SK-N-SH (cell line): ENCODE measurements around the gene KIRREL1. TPM values are rescaled to one million over a fixed set of nuclear protein-coding genes. Genes with fewer than 3 reads are reported as not detected.

Source experiments
- CTCF ChIA-PET: fragments of 300-600, 350-600 bp; formaldehyde crosslinking; extraction: SDS; loops from one replicate; lab custom pipeline; 2021; lab: Yijun Ruan, JAX
- POLR2A ChIA-PET: fragments of 350-600 bp; sonication (Branson Sonifier 250); formaldehyde crosslinking; extraction: SDS; loops from one replicate; lab custom pipeline; 2020; ENCODE audit warnings: antibody characterized with exemption, inconsistent platforms; lab: Yijun Ruan, JAX
- DNase-seq: peaks from one replicate; pipeline ENCODE4 v3.0.0; 2012
- H2AFZ ChIP-seq: fragments of 200-600 bp; sonication (generic); 2 replicates; pipeline ENCODE4 v1.8.1; 2016; ENCODE audit warnings: antibody characterized with exemption, mild to moderate bottlenecking, low read depth
- H3F3A ChIP-seq: fragments of 200-600 bp; sonication (generic); replicated peaks from 2 replicates; pipeline ENCODE3; 2016; ENCODE audit warnings: antibody characterized with exemption, mild to moderate bottlenecking; ENCODE audit not compliant: insufficient read depth
- H3K27ac ChIP-seq, 2 experiments: fragments of 200-500 bp in 1 of 2; fragments of 200-600 bp in 1 of 2; sonication (Bioruptor generic) in 1 of 2; sonication (generic), shearing (Covaris generic) in 1 of 2; 2 replicates each; pipeline versions ENCODE4 v1.5.1 to v1.6.1; 2014 to 2016; ENCODE audit warnings: low read depth in 2 of 2, inconsistent platforms in 1 of 2, low read length in 1 of 2, mild to moderate bottlenecking in 1 of 2, mixed read lengths in 1 of 2
- H3K27me3 ChIP-seq: fragments of 200-600 bp; sonication (generic), shearing (Covaris generic); 2 replicates; pipeline ENCODE4 v1.6.1; 2016; ENCODE audit warnings: mixed run types; ENCODE audit not compliant: insufficient read depth
- H3K36me3 ChIP-seq, 2 experiments: fragments of 200-500 bp in 1 of 2; fragments of 200-600 bp in 1 of 2; sonication (Bioruptor generic) in 1 of 2; sonication (generic) in 1 of 2; replicated peaks in 1 of 2; 2 replicates each; pipeline versions ENCODE3 to v1.5.1; 2014 to 2016; ENCODE audit warnings: low read length in 1 of 2, mild to moderate bottlenecking in 1 of 2; ENCODE audit not compliant: insufficient read depth in 2 of 2, control insufficient read depth in 1 of 2
- H3K4me1 ChIP-seq, 2 experiments: fragments of 200-500 bp in 1 of 2; fragments of 200-600 bp in 1 of 2; sonication (Bioruptor generic) in 1 of 2; sonication (generic), shearing (Covaris generic) in 1 of 2; 2 replicates each; pipeline versions ENCODE4 v1.5.1 to v1.6.1; 2014 to 2016; ENCODE audit warnings: low read depth in 1 of 2, low read length in 1 of 2, mixed run types in 1 of 2; ENCODE audit not compliant: insufficient read depth in 2 of 2, control insufficient read depth in 1 of 2
- H3K4me2 ChIP-seq: fragments of 200-600 bp; sonication (generic), shearing (Covaris generic); 2 replicates; pipeline ENCODE4 v1.6.1; 2017; ENCODE audit warnings: mixed run types
- H3K4me3 ChIP-seq, 2 experiments: fragments of 200-500 bp in 1 of 2; fragments of 200-600 bp in 1 of 2; sonication (Bioruptor generic) in 1 of 2; sonication (generic), shearing (Covaris generic) in 1 of 2; 2 replicates each; pipeline versions ENCODE4 v1.5.1 to v1.8.1; 2014 to 2016; ENCODE audit warnings: low read depth in 2 of 2, inconsistent platforms in 1 of 2, low read length in 1 of 2, mild to moderate bottlenecking in 1 of 2, mixed read lengths in 1 of 2, moderate library complexity in 1 of 2
- H3K79me2 ChIP-seq: fragments of 200-600 bp; sonication (generic); 2 replicates; pipeline ENCODE4 v1.8.1; 2017; ENCODE audit warnings: mild to moderate bottlenecking; ENCODE audit not compliant: insufficient read depth
- H3K9ac ChIP-seq: fragments of 200-600 bp; sonication (generic); 2 replicates; pipeline ENCODE4 v1.6.1; 2017; ENCODE audit warnings: mixed run types
- H3K9me2 ChIP-seq: fragments of 200-600 bp; sonication (generic); 2 replicates; pipeline ENCODE4 v1.6.1; 2017; ENCODE audit warnings: mixed run types
- H3K9me3 ChIP-seq: fragments of 200-600 bp; sonication (generic); 2 replicates; pipeline ENCODE4 v1.6.1; 2017; ENCODE audit warnings: mixed run types, mild to moderate bottlenecking, moderate library complexity
- H4K20me1 ChIP-seq: fragments of 200-600 bp; sonication (generic); 2 replicates; pipeline ENCODE4 v1.6.1; 2017; ENCODE audit warnings: mild to moderate bottlenecking, mixed run types; ENCODE audit not compliant: insufficient read depth
- CTCF ChIP-seq: fragments of 200-600 bp; sonication (generic); IDR thresholded peaks from 2 replicates; pipeline ENCODE4 v1.6.1; 2017; ENCODE audit warnings: antibody characterized with exemption, mild to moderate bottlenecking, moderate library complexity
- EP300 ChIP-seq, 2 experiments: IDR thresholded peaks; 2 replicates each; pipeline versions ENCODE4 v1.4.0 to v1.6.1; 2012; ENCODE audit warnings: borderline replicate concordance in 1 of 2, low read depth in 1 of 2, low read length in 1 of 2
- EZH2phosphoT487 ChIP-seq: fragments of 200-600 bp; sonication (generic); IDR thresholded peaks from 2 replicates; pipeline ENCODE4 v1.6.1; 2017; ENCODE audit warnings: low read depth, mixed run types, mild to moderate bottlenecking, antibody characterized with exemption, moderate library complexity, borderline replicate concordance
- FOSL2 ChIP-seq: IDR thresholded peaks from 2 replicates; pipeline ENCODE4 v1.4.0; 2012; ENCODE audit warnings: low read depth, mild to moderate bottlenecking, moderate library complexity, borderline replicate concordance
- FOXM1 ChIP-seq: IDR thresholded peaks from 2 replicates; pipeline ENCODE4 v1.4.0; 2012; ENCODE audit warnings: low read depth, mild to moderate bottlenecking
- IRF3 ChIP-seq: fragments of 150-350 bp; IDR thresholded peaks from 2 replicates; pipeline ENCODE4 v1.6.1; 2016; ENCODE audit warnings: mild to moderate bottlenecking, low read depth, low read length
- MAX ChIP-seq: IDR thresholded peaks from 2 replicates; pipeline ENCODE4 v1.4.0; 2012; ENCODE audit warnings: low read depth
- NRF1 ChIP-seq: IDR thresholded peaks from 2 replicates; pipeline ENCODE4 v1.6.1; 2012; ENCODE audit warnings: low read depth, mild to moderate bottlenecking, low read length
- PBX3 ChIP-seq: IDR thresholded peaks from 2 replicates; pipeline ENCODE4; 2012
- POLR2AphosphoS5 ChIP-seq: IDR thresholded peaks from 2 replicates; pipeline ENCODE4 v1.6.1; 2012; ENCODE audit warnings: low read depth, low read length
- RCOR1 ChIP-seq: fragments of 150-350 bp; IDR thresholded peaks from 2 replicates; pipeline ENCODE4 v1.6.1; 2017; ENCODE audit warnings: antibody characterized with exemption, low read length
- REST ChIP-seq: IDR thresholded peaks from 2 replicates; pipeline ENCODE4 v1.6.1; 2012; ENCODE audit warnings: mild to moderate bottlenecking, low read depth, low read length, moderate library complexity
- SIN3A ChIP-seq: IDR thresholded peaks from 2 replicates; pipeline ENCODE4 v1.6.1; 2012; ENCODE audit warnings: low read depth, mild to moderate bottlenecking, low read length, moderate library complexity, borderline replicate concordance
- SMC3 ChIP-seq: IDR thresholded peaks from 2 replicates; pipeline ENCODE4 v1.6.1; 2012; ENCODE audit warnings: low read depth, low read length, improper control_type of control experiment
- USF2 ChIP-seq: fragments of 150-350 bp; IDR thresholded peaks from 2 replicates; pipeline ENCODE4 v1.6.1; 2017; ENCODE audit warnings: antibody characterized with exemption, low read length, low read depth, borderline replicate concordance
- YY1 ChIP-seq: IDR thresholded peaks from 2 replicates; pipeline ENCODE4 v1.4.0; 2012; ENCODE audit warnings: low read depth, mild to moderate bottlenecking
- WGBS: methylation state at CpG from one replicate; pipeline ENCODE4 v1.1.6; 2017; ENCODE audit warnings: low lambda C conversion rate; 5-methylcytosine and 5-hydroxymethylcytosine counted together
- polyA plus RNA-seq, 3 experiments: library from polyadenylated mRNA; depleted of rRNA; stranded (reverse); fragments of >200 nt; gene quantifications; 2 replicates each; pipeline ENCODE4 v1.2.3, GENCODE V29; 2012

KIRREL1 gene
- polyA plus RNA-seq, 1 of the 3 experiments (the other 2 are of a cell fraction) = 47.8 TPM

GRCh38 chr1:157996433-157996832 lies 3.0 kb downstream of the KIRREL1 start:
- peak overlapping the region; percentile 67 to 96; a peak in 3 of 4 replicates for H3K4me3 ChIP-seq
- WGBS = 49% methylated on average over 5 of the region's 5 CpGs
- H3K36me3 ChIP-seq = peaks cover 7 to 20% of the 10 kb centered on the region in 2 experiments
- H3K9me2 ChIP-seq = no peaks in the 10 kb centered on the region
- H3K27me3 ChIP-seq = no peaks in the 10 kb centered on the region
- H3K79me2 ChIP-seq = peaks cover 83% of the 10 kb centered on the region
- peaks cover 8 to 57% of the 10 kb centered on the region in 2 experiments; a peak in 3 of 4 replicates for H3K4me1 ChIP-seq
- peak overlapping the region; percentile 96; the same call in 1 of the 2 replicates for H3K9ac ChIP-seq
- no peak for DNase-seq
- peaks cover 59% of the 10 kb centered on the region for H4K20me1 ChIP-seq
- CTCF ChIA-PET = interaction anchor here (0.6 to 1.3 kb wide), 3 partner anchors 39 to 129 kb away, joined by 3 to 5 read pairs (median 5); no protein-coding TSS in a partner anchor
- H3K27ac ChIP-seq = peak overlapping the region in 1 of 2 experiments; percentile 76; a peak in 1 of 4 replicates
- TF ChIP-seq MAX (no peak), USF2 (no peak), IRF3 (no peak), FOXM1 (no peak), POLR2AphosphoS5 (no peak), SMC3 (no peak), CTCF (no peak), YY1 (no peak), REST (no peak), SIN3A (no peak), EP300 (IDR thresholded peaks at IDR 0.05; ENCODE audit: borderline replicate concordance in 1 of 2, low read depth in 1 of 2, low read length in 1 of 2) (no peak), PBX3 (no peak), FOSL2 (no peak), NRF1 (no peak), RCOR1 (no peak), EZH2phosphoT487 (no peak)
- POLR2A ChIA-PET = no interaction called here
- peaks cover 15% of the 10 kb centered on the region for H3F3A ChIP-seq
- H3K9me3 ChIP-seq = no peaks in the 10 kb centered on the region
- H2AFZ ChIP-seq = no peak overlapping the region
- peak overlapping the region; percentile 90 for H3K4me2 ChIP-seq
